Panc1 (cell line): ENCODE data around the gene INPP4B.

ENCODE experiments used
- CTCF ChIP-seq: fragments of 450-650 bp; IDR thresholded peaks from 2 replicates; pipeline ENCODE4 v1.5.1; 2017; ENCODE audit warnings: mild to moderate bottlenecking
- POLR2AphosphoS5 ChIP-seq: IDR thresholded peaks from 2 replicates; pipeline ENCODE4 v1.6.1; 2012; ENCODE audit warnings: mild to moderate bottlenecking, low read depth, low read length, moderate library complexity
- SIN3A ChIP-seq: IDR thresholded peaks from 2 replicates; pipeline ENCODE4 v1.6.1; 2012; ENCODE audit warnings: low read depth, mild to moderate bottlenecking, low read length, moderate library complexity, borderline replicate concordance; ENCODE audit not compliant: insufficient read depth
- TCF7L2 ChIP-seq: IDR thresholded peaks from 2 replicates; pipeline ENCODE4 v1.6.1; 2011; ENCODE audit warnings: mild to moderate bottlenecking, low read depth, low read length, inconsistent platforms
- TF ChIP-seq, protein P1 (sequence below), 2 experiments: IDR thresholded peaks; 2 replicates each; pipeline ENCODE4 v1.6.1; 2011 to 2012; ENCODE audit warnings: low read depth in 2 of 2, control low read depth in 1 of 2, low read length in 1 of 2, mild to moderate bottlenecking in 1 of 2, moderate library complexity in 1 of 2; ENCODE audit not compliant: insufficient read depth in 1 of 2

- no peak for TF ChIP-seq CTCF
- TF ChIP-seq POLR2AphosphoS5: no peak
- TF ChIP-seq, protein P1, sequence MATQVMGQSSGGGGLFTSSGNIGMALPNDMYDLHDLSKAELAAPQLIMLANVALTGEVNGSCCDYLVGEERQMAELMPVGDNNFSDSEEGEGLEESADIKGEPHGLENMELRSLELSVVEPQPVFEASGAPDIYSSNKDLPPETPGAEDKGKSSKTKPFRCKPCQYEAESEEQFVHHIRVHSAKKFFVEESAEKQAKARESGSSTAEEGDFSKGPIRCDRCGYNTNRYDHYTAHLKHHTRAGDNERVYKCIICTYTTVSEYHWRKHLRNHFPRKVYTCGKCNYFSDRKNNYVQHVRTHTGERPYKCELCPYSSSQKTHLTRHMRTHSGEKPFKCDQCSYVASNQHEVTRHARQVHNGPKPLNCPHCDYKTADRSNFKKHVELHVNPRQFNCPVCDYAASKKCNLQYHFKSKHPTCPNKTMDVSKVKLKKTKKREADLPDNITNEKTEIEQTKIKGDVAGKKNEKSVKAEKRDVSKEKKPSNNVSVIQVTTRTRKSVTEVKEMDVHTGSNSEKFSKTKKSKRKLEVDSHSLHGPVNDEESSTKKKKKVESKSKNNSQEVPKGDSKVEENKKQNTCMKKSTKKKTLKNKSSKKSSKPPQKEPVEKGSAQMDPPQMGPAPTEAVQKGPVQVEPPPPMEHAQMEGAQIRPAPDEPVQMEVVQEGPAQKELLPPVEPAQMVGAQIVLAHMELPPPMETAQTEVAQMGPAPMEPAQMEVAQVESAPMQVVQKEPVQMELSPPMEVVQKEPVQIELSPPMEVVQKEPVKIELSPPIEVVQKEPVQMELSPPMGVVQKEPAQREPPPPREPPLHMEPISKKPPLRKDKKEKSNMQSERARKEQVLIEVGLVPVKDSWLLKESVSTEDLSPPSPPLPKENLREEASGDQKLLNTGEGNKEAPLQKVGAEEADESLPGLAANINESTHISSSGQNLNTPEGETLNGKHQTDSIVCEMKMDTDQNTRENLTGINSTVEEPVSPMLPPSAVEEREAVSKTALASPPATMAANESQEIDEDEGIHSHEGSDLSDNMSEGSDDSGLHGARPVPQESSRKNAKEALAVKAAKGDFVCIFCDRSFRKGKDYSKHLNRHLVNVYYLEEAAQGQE (IDR thresholded peaks at IDR 0.05; ENCODE audit: insufficient read depth in 1 of 2, low read depth in 2 of 2, low read length in 1 of 2): no peak
- TF ChIP-seq TCF7L2: no peak
- TF ChIP-seq SIN3A: no peak
Observed at GRCh38 chr4:142539796-142540482, 306.2 kb downstream of the INPP4B start.
